Activated CD4-positive, alpha-beta T cell treated with anti-CD3 and anti-CD28 coated beads for 24 hours (primary cell): Measurements from ENCODE around the gene PLPP6.

Experiments
- DNase-seq, 2 donors: peaks; one replicate each; pipeline ENCODE4 v3.0.0-alpha.2; 2020; ENCODE audit warnings: low read depth in 2 of 2

Gene PLPP6

GRCh38 chr9:4662989-4663792 lies 1.1 kb downstream of the PLPP6 start:
- DNase-seq, result no peak

GRCh38 chr9:4663956-4664355 lies 1.9 kb downstream of the PLPP6 start:
- DNase-seq, result no peak

- no peak for DNase-seq
Observed at GRCh38 chr9:4665357-4665756, 3.3 kb downstream of the PLPP6 start.

GRCh38 chr9:4666042-4666699 lies 4.1 kb downstream of the PLPP6 start, which contains the start of gene SPATA6L:
SPATA6L (minus strand) TSS chr9:4666480; CDS start chr9:4666250, 230 bp downstream.
- DNase-seq, result peak in 1 of 2 donors; percentile 19

GRCh38 chr9:4667681-4668080 lies 5.6 kb downstream of the PLPP6 start:
- no peak for DNase-seq

GRCh38 chr9:4668604-4669003 lies 6.5 kb downstream of the PLPP6 start:
- DNase-seq, result no peak

- DNase-seq, result no peak
Observed at GRCh38 chr9:4669890-4670289, 7.8 kb downstream of the PLPP6 start.

GRCh38 chr9:4670591-4670990 lies 8.5 kb downstream of the PLPP6 start:
- DNase-seq, result no peak

GRCh38 chr9:4671737-4672136 lies 9.6 kb downstream of the PLPP6 start:
- DNase-seq, result no peak

- DNase-seq, result no peak
Observed at GRCh38 chr9:4674783-4675182, 12.7 kb downstream of the PLPP6 start.

- DNase-seq, result no peak
Observed at GRCh38 chr9:4677392-4677791, 15.3 kb downstream of the PLPP6 start.

- DNase-seq, result no peak
Observed at GRCh38 chr9:4678679-4679267, 16.7 kb downstream of the PLPP6 start.

- DNase-seq, result peak; percentile 99
Observed at GRCh38 chr9:4679268-4680172, 17.4 kb downstream of the PLPP6 start, which contains the start of gene CDC37L1. CDC37L1 (plus strand) TSS chr9:4679569; CDS start chr9:4679768, 199 bp downstream.

- no peak for DNase-seq
Observed at GRCh38 chr9:4680173-4680525, 18.1 kb downstream of the PLPP6 start.

GRCh38 chr9:4680750-4681149 lies 18.7 kb downstream of the PLPP6 start:
- no peak for DNase-seq

GRCh38 chr9:4684820-4685219 lies 22.7 kb downstream of the PLPP6 start:
- DNase-seq, result no peak

GRCh38 chr9:4686112-4686511 lies 24.0 kb downstream of the PLPP6 start:
- no peak for DNase-seq

- no peak for DNase-seq
Observed at GRCh38 chr9:4686584-4686983, 24.5 kb downstream of the PLPP6 start.

GRCh38 chr9:4689021-4689420 lies 26.9 kb downstream of the PLPP6 start:
- no peak for DNase-seq

GRCh38 chr9:4689687-4690104 lies 27.6 kb downstream of the PLPP6 start:
- DNase-seq, result no peak

GRCh38 chr9:4690144-4690543 lies 28.1 kb downstream of the PLPP6 start:
- no peak for DNase-seq

GRCh38 chr9:4691795-4692194 lies 29.7 kb downstream of the PLPP6 start:
- DNase-seq, result no peak
